OCI-LY3 (cell line): ENCODE results near the gene PTCRA.

Source experiments
- CTCF ChIP-seq: fragments of 200-600, 300-600 bp; sonication (generic); IDR thresholded peaks from 2 replicates; pipeline ENCODE4 v1.5.1; 2014; ENCODE audit warnings: antibody characterized with exemption, low read length, low read depth
- EZH2phosphoT487 ChIP-seq: fragments of 200-600 bp; shearing (Covaris generic); IDR thresholded peaks from 2 replicates; pipeline ENCODE4 v1.6.1; 2018; ENCODE audit warnings: antibody characterized with exemption, mixed run types, low read depth

- TF ChIP-seq CTCF: no peak
- no peak for TF ChIP-seq EZH2phosphoT487
Observed at GRCh38 chr6:42925248-42925857, 9.5 kb downstream of the PTCRA start.
